ENCODE measurements around the gene DRG2. TPM values are rescaled to one million over a fixed set of nuclear protein-coding genes. Genes with fewer than 3 reads are reported as not detected.

Gene DRG2
- total and polyA plus RNA-seq, 9 donors = 22.9 to 30.7 (median 25.8) TPM

DNA sequence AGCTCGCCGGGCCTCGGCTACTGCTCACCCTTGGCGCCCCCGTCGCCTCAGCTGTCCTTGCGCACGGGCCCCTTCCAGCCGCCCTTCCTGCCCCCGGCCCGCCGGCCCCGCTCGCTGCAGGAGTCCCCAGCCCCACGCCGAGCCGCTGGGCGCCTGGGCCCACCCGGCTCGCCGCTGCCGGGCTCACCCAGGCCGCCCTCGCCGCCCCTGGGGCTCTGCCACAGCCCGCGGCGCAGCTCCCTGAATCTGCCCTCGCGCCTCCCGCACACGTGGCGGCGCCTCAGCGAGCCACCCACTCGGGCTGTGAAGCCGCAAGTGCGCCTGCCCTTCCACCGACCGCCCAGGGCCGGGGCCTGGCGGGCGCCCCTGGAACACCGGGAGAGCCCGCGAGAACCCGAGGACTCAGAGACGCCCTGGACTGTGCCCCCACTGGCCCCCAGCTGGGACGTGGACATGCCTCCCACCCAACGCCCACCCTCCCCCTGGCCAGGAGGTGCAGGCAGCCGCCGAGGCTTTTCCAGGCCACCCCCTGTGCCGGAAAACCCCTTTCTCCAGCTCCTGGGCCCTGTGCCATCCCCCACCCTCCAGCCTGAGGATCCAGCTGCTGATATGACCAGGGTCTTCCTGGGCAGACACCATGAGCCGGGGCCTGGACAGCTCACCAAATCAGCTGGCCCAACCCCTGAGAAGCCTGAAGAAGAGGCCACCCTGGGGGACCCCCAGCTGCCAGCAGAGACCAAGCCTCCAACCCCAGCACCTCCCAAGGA lies 33.6 kb downstream of the DRG2 start:
- peaks cover 13% of the 10 kb centered on the region for H3K9me3 ChIP-seq (replicated peaks; ENCODE audit: control insufficient read depth, low read depth, low read length)
- peaks cover under 1% of the 10 kb centered on the region for H3K27me3 ChIP-seq (ENCODE audit: control insufficient read depth, insufficient read depth, low read length)
- WGBS (ENCODE audit: insufficient coverage) = 87% methylated on average over 54 of the region's 54 CpGs
- no peak overlapping the region for H3K27ac ChIP-seq (ENCODE audit: low read length)
- DNase-seq = no peak
- peaks cover 38% of the 10 kb centered on the region for H3K4me1 ChIP-seq (ENCODE audit: control insufficient read depth, insufficient read depth, low read length)
- no peaks in the 10 kb centered on the region for H3K36me3 ChIP-seq (ENCODE audit: control insufficient read depth, insufficient read depth, low read length)
- no peak overlapping the region for H3K4me3 ChIP-seq (ENCODE audit: low read length)

DNA sequence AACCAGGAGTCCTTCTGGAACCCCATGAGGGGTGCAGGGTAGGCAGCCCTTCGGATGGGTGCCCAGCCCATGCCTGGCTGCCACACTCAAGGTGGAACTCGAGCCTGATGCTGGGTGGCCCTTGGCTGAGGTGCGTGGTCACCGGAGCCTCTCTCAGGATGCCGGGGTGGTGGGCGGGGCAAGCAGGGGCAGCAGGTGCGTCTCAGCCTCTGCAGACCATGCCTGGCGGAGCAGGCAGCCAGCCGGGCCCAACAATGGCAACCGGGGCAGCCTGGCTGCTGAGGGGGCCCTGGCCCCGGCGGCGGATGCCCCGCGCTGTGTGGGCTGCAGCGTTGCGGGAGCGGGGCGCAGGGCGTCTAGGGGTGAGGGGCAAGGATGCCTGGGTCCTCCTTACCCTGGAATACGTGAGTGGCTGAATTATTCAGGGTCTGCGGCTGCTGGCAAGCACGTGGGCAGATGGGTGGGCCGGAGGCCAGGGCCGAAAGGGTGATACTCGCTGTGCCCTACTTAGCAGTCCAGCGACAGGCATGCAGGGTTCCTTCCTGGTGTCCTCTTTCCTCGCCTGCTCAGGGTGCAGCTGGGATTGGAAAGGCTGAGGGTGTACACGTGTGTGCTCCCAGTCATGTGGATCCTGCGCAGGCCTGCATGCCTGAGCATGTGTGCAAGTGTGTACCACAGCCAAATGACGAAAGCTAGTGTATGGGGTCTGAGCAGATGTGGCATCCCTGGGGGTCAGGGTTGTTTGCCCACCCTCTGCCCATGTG lies 35.4 kb downstream of the DRG2 start:
- 69% methylated on average over 28 of the region's 31 CpGs for WGBS (ENCODE audit: insufficient coverage)
- no peak overlapping the region for H3K4me3 ChIP-seq (ENCODE audit: low read length)
- peak; percentile 38 for DNase-seq

DNA sequence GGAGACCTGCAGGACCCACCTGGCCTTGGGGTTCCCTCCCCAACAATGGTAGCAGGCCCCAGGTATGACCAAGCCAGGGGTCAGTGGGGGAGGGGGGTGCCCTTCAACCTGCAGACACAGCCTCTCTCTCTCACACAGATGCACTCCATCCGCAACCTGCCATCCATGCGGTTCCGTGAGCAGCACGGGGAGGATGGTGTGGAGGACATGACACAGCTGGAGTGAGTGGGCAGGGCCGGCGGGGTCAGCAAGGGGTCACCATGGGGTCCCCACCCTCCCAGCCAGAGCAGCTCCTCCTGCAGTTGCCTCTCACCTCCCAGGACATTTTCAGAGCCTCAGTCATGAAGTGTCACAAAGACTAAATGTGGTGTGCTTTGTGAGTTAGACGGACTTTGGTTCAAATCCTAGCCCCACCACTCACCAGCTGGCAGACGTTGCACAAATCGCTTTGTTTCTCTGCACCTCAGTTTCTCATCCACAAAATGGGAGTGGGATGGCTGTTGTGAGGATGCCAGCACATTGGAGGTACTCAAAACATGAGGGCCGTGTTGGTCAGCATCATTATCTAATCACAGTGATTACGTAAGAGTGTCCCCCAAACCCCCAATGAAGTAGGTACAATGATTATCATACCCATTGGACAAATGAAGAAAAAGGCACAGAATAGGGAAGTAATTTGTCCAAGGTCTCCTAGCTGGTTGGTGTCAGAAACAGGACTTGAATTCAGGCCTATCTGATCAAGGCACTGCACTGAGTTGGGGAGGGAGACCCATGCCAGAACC lies 36.8 kb downstream of the DRG2 start:
- H3K27ac ChIP-seq (ENCODE audit: low read length) = no peak overlapping the region
- no peaks in the 10 kb centered on the region for H3K36me3 ChIP-seq (ENCODE audit: control insufficient read depth, insufficient read depth, low read length)
- peaks cover 25% of the 10 kb centered on the region for H3K4me1 ChIP-seq (ENCODE audit: control insufficient read depth, insufficient read depth, low read length)
- no peak overlapping the region for H3K4me3 ChIP-seq (ENCODE audit: low read length)
- H3K9me3 ChIP-seq (replicated peaks; ENCODE audit: control insufficient read depth, low read depth, low read length) = peaks cover 6% of the 10 kb centered on the region
- peaks cover 2% of the 10 kb centered on the region for H3K27me3 ChIP-seq (ENCODE audit: control insufficient read depth, insufficient read depth, low read length)
- no peak for DNase-seq
- no CpG with 5 or more reads among the region's 11 CpGs for WGBS (ENCODE audit: insufficient coverage)

More for the DNA sequence above, 35.4 kb downstream of the DRG2 start:
- H3K27me3 ChIP-seq (ENCODE audit: control insufficient read depth, insufficient read depth, low read length) = peaks cover 2% of the 10 kb centered on the region
- peak overlapping the region; percentile 4 for H3K27ac ChIP-seq (ENCODE audit: low read length)
- peaks cover 29% of the 10 kb centered on the region for H3K4me1 ChIP-seq (ENCODE audit: control insufficient read depth, insufficient read depth, low read length)
- H3K9me3 ChIP-seq (replicated peaks; ENCODE audit: control insufficient read depth, low read depth, low read length) = peaks cover 13% of the 10 kb centered on the region
- no peaks in the 10 kb centered on the region for H3K36me3 ChIP-seq (ENCODE audit: control insufficient read depth, insufficient read depth, low read length)

DNA sequence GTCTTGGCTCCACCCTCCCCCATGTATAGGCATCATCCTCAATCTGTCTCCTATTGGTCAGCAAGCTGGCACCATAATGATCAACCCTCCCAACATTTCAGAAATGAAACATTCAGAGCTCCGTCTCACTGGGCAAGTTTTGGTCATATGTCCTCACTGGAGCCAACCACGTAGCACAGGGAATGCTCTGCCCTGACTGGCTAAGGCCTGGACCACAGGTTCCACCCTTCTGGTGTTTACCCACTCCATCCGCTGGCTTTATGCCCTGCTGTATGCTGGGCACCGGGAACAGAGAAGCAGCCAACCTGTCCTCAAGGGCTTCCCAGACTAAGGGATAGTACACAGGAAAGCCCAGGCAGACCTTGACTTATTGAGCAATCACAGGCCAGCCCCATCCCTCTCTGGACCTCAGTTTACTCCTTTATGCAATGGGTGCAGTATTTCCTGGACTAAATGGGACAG lies 41.3 kb downstream of the DRG2 start:
- no peak for DNase-seq
- no peak overlapping the region for H3K27ac ChIP-seq (ENCODE audit: low read length)
- H3K4me3 ChIP-seq (ENCODE audit: low read length) = no peak overlapping the region
- peaks cover 5% of the 10 kb centered on the region for H3K4me1 ChIP-seq (ENCODE audit: control insufficient read depth, insufficient read depth, low read length)
- WGBS (ENCODE audit: insufficient coverage) = 70% methylated on average over 4 of the region's 4 CpGs
- no peaks in the 10 kb centered on the region for H3K36me3 ChIP-seq (ENCODE audit: control insufficient read depth, insufficient read depth, low read length)
- H3K27me3 ChIP-seq (ENCODE audit: control insufficient read depth, insufficient read depth, low read length) = peaks cover 2% of the 10 kb centered on the region
- H3K9me3 ChIP-seq (replicated peaks; ENCODE audit: control insufficient read depth, low read depth, low read length) = no peaks in the 10 kb centered on the region

DNA sequence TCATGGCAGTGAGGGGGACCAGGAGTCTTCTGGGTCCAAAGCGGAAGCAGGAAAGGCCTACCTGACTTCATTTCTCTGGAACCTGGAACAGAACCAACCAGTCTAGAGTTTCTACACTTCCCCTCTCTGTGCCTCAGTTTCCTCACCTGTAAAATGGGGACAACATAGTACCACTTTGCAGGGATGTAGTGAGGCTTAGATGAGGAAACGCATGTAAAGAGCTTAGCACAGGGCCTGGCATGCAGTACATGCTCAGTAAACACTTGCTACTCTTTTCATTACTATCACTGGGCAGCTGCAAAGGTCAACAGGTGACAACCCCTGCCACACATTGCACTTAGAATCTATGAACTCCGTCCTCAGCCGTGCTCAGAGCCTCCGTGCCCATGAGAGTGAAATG lies 45.0 kb downstream of the DRG2 start:
- H3K36me3 ChIP-seq (ENCODE audit: control insufficient read depth, insufficient read depth, low read length) = no peaks in the 10 kb centered on the region
- no peaks in the 10 kb centered on the region for H3K9me3 ChIP-seq (replicated peaks; ENCODE audit: control insufficient read depth, low read depth, low read length)
- no peak overlapping the region for H3K27ac ChIP-seq (ENCODE audit: low read length)
- no peak for DNase-seq
- no peak overlapping the region for H3K4me3 ChIP-seq (ENCODE audit: low read length)
- no peaks in the 10 kb centered on the region for H3K27me3 ChIP-seq (ENCODE audit: control insufficient read depth, insufficient read depth, low read length)
- H3K4me1 ChIP-seq (ENCODE audit: control insufficient read depth, insufficient read depth, low read length) = no peaks in the 10 kb centered on the region
- WGBS (ENCODE audit: insufficient coverage) = 73% methylated on average over 3 of the region's 5 CpGs

DNA sequence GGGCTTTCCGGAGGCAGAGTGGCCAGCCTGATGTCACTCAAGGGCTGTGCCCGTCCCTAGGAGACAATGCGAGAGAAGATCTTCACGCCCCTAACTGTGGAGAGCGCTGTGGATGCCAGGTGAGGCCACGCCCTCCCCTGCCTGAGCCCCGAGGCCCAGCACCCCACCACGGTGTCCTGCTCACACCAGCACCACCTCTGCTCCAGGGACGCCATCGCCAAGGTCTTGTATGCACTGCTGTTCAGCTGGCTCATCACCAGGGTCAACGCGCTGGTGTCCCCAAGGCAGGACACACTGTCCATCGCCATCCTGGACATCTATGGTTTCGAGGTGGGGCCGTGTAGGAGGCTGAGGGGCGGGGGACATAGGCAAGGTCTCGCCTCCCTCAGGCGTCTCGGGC lies 48.6 kb downstream of the DRG2 start:
- 75% methylated on average over 19 of the region's 19 CpGs for WGBS (ENCODE audit: insufficient coverage)
- H3K36me3 ChIP-seq (ENCODE audit: control insufficient read depth, insufficient read depth, low read length) = no peaks in the 10 kb centered on the region
- no peak overlapping the region for H3K4me3 ChIP-seq (ENCODE audit: low read length)
- no peak for DNase-seq
- H3K27me3 ChIP-seq (ENCODE audit: control insufficient read depth, insufficient read depth, low read length) = no peaks in the 10 kb centered on the region
- no peak overlapping the region for H3K27ac ChIP-seq (ENCODE audit: low read length)
- H3K4me1 ChIP-seq (ENCODE audit: control insufficient read depth, insufficient read depth, low read length) = peaks cover 6% of the 10 kb centered on the region
- H3K9me3 ChIP-seq (replicated peaks; ENCODE audit: control insufficient read depth, low read depth, low read length) = no peaks in the 10 kb centered on the region

DNA sequence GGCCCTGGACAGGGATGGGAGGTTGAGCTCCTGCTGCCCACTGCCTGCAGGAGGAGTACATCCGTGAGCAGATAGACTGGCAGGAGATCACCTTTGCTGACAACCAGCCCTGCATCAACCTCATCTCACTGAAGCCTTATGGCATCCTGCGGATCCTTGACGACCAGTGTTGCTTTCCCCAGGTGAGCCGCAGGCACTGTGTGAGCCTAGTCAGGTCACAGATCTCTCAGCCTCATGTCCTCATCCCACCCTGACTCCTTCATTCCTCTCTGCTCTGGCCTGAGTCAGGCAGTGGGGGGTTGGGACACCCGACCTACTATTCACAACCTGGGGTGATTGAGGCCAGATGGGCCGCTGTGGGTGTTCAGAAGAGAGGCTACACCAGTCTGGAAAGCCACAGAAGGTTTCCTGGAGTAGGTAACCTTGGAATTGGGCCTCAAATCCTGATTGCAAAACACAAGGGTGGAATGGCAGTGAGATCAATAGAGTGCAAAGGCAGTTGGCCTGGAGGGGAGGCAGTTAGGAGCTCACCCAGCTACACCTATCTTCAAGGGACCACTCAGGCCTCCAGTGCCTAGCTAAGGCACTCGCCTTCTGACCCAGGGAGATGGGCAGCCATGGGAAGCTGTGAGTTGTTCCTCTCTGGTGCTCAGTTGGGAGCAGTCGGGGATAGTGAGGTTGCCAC lies 50.5 kb downstream of the DRG2 start:
- no peak overlapping the region for H3K4me3 ChIP-seq (ENCODE audit: low read length)
- peaks cover 6% of the 10 kb centered on the region for H3K4me1 ChIP-seq (ENCODE audit: control insufficient read depth, insufficient read depth, low read length)
- H3K9me3 ChIP-seq (replicated peaks; ENCODE audit: control insufficient read depth, low read depth, low read length) = no peaks in the 10 kb centered on the region
- no peaks in the 10 kb centered on the region for H3K27me3 ChIP-seq (ENCODE audit: control insufficient read depth, insufficient read depth, low read length)
- no peak overlapping the region for H3K27ac ChIP-seq (ENCODE audit: low read length)
- H3K36me3 ChIP-seq (ENCODE audit: control insufficient read depth, insufficient read depth, low read length) = no peaks in the 10 kb centered on the region
- no peak for DNase-seq
- 68% methylated on average over 6 of the region's 8 CpGs for WGBS (ENCODE audit: insufficient coverage)

DNA sequence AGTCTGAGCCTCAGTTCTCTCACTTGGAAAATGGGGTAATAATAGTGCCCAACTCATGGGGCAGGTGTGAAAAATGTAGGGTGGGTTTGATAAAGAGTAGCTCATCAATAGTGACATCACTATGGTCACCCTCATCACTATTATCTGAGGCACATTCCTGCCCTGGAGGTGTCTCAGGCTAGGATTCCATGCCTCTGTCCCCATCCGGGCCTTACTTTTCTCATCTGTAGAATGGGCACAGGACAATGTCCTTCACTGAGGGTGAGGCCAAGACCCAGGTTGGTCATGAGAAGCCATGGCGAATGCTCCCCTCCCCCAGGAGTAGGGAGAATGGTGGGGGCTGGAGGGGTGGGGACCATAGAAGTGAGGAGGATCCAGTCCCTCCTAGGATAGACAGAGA lies 51.3 kb downstream of the DRG2 start:
- no CpG with 5 or more reads among the region's 2 CpGs for WGBS (ENCODE audit: insufficient coverage)
- Histone ChIP-seq H3K27ac (ENCODE audit: low read length) (no peak overlapping the region), H3K27me3 (ENCODE audit: control insufficient read depth, insufficient read depth, low read length) (no peaks in the 10 kb centered on the region), H3K4me3 (ENCODE audit: low read length) (no peak overlapping the region), H3K36me3 (ENCODE audit: control insufficient read depth, insufficient read depth, low read length) (no peaks in the 10 kb centered on the region), H3K9me3 (replicated peaks; ENCODE audit: control insufficient read depth, low read depth, low read length) (no peaks in the 10 kb centered on the region), H3K4me1 (ENCODE audit: control insufficient read depth, insufficient read depth, low read length) (peaks cover 6% of the 10 kb centered on the region)
- no peak for DNase-seq

DNA sequence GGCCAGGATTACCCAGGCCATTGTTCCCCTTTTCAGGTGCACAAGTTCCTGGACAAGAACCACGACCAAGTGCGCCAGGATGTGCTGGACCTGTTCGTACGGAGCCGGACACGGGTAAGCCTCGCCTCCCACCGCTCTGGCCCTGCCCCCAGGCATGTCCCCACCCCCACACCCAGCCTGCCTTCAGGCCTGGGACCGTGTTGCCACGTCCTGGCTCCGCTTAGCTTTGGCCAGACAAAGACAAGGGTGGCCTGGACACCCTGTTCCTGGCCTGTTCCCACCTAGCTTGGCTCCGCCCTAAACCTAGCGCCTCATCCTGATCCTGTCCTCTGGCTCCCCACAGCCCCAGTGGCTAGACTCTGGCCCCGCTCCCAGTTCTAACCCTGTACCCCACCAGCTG lies 51.8 kb downstream of the DRG2 start:
- Histone ChIP-seq H3K4me3 (ENCODE audit: low read length) (no peak overlapping the region), H3K4me1 (ENCODE audit: control insufficient read depth, insufficient read depth, low read length) (peaks cover 6% of the 10 kb centered on the region), H3K27me3 (ENCODE audit: control insufficient read depth, insufficient read depth, low read length) (no peaks in the 10 kb centered on the region), H3K27ac (ENCODE audit: low read length) (no peak overlapping the region), H3K9me3 (replicated peaks; ENCODE audit: control insufficient read depth, low read depth, low read length) (no peaks in the 10 kb centered on the region), H3K36me3 (ENCODE audit: control insufficient read depth, insufficient read depth, low read length) (no peaks in the 10 kb centered on the region)
- no peak for DNase-seq
- WGBS (ENCODE audit: insufficient coverage) = 67% methylated on average over 13 of the region's 14 CpGs

Measured in muscle of leg (tissue), 11 donors.